Dedifferentiated amniotic fluid mesenchymal stem cell (primary cell): ENCODE data around the gene B3GNT9.
A peak's percentile ranks its signal among the peaks of the same experiment; 100 is the strongest.
"Not testable (repeated sequence)": the region's sequence is repeated elsewhere in the genome, so short reads cannot be mapped to it uniquely, and the experiment has no call there.

Source experiments
- DNase-seq: peaks from one replicate; pipeline ENCODE4 v3.0.0-alpha.2; 2016; ENCODE audit errors: extremely low spot score

B3GNT9 gene

GRCh38 chr16:67150047-67150832 is 558 bp downstream of the B3GNT9 start:
- no peak for DNase-seq

- DNase-seq, result no peak
Observed at GRCh38 chr16:67149276-67150046, 1.3 kb downstream of the B3GNT9 start.

DNA sequence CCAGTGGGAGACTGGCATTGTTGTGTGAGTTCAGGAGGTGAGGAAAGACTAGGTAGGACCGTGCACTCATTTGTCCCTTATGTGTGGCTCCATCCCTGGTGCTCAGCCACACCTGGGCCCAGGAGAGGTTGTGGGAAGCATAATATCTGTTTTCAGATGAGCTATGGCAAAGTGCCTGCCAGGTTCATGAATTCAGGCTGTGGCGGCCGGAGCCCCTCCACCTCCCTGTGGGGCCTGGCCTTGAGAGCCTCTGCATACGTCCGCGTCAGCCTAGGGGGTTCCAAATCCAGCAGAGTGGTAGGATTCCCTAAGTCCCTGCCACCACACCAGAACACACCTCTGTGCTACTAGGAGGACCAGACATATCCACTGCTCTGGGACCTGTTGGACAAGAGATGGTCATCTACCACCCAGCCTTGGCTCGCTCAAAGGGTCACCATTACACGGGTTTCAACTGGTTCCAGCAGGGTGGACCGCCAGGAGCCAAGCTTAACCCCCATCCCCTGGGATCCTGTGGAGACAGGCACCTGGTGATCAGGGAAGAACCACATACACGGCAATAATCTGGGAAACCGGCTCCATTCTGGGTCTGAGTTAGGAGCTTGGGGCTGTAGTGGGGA is 2.0 kb downstream of the B3GNT9 start:
- DNase-seq, result no peak

GRCh38 chr16:67148221-67148620 is 2.6 kb downstream of the B3GNT9 start:
- no peak for DNase-seq

GRCh38 chr16:67147437-67148140 is 3.2 kb downstream of the B3GNT9 start:
- no peak for DNase-seq

GRCh38 chr16:67146523-67147357 is 4.1 kb downstream of the B3GNT9 start:
- no peak for DNase-seq

GRCh38 chr16:67145746-67146145 is 5.1 kb downstream of the B3GNT9 start:
- DNase-seq, result no peak

DNA sequence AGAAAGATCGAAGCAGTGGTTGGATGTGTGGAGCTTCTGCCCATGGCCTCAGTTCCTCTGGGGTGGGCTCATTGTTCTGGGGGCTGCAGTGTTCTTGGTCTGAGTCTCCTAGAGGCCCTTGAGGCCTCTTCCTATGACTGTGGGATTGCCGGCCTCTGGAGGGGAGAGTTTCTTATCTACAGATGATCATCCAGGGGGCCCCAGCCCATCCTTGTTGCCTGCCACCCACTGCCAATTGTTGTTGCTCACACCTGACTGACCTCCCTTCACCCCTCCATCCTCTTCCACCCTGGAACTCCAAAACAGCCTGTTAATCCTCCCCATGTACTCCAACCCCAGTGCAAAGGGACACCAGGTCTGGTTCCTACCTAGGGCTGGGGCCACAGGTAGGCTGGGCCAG is 5.9 kb downstream of the B3GNT9 start:
- no peak for DNase-seq

DNA sequence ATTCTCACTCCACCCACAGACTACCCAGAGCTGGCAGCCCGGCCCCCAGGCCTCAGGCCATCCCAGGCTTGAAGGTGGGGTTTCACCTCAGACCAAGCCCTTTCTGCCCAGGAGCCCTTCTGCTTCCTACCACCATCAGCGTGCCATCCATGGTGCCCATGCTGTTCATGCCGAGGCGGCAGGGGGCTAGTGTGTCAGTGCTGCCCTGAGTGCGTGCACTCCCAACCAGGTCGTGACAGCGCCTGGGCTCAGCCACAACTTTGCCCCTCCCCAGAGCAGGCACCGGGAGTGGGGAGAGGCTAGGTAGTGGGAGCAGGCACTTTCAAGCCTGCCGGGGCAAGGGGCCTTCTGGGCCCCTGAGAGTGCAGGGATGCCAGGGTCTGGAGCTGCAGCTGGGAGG is 8.5 kb downstream of the B3GNT9 start:
- no peak for DNase-seq

GRCh38 chr16:67141391-67141790 is 9.4 kb downstream of the B3GNT9 start:
- no peak for DNase-seq

GRCh38 chr16:67137605-67138004 is 13.2 kb downstream of the B3GNT9 start:
- no peak for DNase-seq

- no peak for DNase-seq
Observed at GRCh38 chr16:67129422-67129821, 21.4 kb downstream of the B3GNT9 start.

DNA sequence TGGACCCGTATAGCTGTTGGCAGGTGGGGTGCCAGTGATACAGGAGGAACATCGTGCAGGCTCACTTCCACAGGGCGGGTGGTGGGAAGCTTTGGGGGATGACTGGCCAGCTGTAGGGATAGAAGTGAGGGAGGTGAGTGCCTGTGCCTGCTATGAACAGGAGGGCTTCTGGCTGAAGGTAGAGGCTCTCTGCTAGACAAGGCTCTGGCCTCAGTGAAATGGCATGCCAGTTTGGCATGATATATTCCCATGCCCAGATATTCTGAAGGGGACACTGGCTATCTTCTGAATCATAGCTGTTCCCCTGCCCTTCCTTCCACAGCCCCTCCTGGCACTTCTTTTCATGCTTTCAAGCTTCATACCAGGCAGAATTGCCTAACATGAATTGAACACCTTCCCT is 21.9 kb downstream of the B3GNT9 start:
- no peak for DNase-seq

- DNase-seq, result no peak
Observed at GRCh38 chr16:67128417-67128816, 22.4 kb downstream of the B3GNT9 start.

DNA sequence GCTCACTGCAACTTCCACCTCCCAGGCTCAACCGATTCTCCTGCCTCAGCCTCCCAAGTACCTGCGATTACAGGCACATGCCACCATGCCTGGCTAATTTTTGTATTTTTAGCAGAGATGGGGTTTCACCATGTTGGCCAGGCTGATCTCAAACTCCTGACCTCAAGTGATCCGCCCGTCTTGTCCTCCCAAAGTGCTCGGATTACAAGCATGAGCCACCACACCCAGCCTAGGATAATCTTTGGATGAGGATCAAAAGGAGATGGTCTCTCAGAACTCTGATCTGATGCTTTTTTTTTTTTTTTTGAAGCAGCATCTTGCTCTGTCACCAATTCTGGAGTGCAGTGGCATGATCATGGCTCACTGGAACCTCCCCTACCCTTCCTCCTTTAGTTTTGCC is 28.0 kb downstream of the B3GNT9 start:
- DNase-seq, result not testable (repeated sequence)

DNA sequence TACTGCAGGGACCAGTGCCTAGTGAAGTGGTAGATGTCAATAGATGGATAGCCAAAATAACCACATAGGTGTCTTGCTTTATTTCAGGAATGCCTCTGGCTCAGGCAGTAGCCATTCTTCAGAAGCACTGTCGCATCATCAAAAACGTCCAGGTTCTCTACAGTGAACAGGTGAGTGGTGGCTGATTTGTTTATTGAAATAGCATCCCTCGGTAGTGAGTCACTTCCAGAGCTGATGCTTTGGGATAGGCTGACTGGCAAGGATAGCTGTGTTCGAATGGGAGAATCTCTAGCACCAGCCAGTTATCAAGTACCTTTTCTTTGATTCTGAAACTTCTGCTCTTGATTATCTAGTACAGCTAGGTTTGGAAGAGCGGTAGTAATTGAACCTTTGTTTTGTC is 30.8 kb downstream of the B3GNT9 start:
- no peak for DNase-seq

GRCh38 chr16:67117716-67118115 is 33.1 kb downstream of the B3GNT9 start:
- no peak for DNase-seq

DNA sequence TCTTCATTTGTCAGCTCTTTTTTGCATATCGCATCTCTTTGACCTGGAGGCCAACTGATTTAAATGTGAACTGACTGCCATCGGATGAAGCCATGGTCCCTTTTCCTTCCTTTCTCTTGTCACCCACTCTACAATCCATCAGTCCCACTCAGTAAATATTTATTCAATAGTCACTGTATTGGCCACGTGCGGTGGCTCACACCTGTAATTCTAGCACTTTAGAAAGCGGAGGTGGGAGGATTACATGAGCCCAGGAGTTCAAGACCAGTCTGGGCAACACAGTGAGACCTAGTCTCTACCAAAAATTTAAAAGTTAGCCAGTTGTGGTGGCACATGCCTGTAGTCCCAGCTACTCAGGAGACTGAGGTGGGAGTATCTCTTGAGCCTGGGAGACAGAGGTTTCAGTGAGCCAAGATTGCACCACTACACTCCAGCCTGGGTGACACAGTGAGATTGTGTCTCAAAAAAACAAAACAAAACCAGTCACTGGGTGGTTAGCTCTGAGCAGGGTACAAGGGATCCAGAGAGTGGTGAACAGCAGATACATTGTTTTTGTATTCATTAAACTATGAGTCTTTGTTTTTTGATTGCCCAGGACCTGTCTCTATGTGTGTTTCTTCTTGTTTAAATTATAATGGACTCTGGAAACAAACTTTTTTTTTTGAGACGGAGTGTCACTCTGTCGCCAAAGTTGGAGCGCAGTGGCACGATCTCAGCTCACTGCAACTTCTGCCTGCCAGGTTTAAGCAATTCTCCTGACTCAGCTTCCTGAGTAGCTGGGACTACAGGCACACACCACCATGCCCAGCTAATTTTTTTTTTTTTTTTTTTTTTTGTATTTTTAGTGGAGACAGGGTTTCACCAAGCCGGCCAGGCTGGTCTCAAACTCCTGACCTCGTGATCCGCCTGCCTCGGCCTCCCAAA is 34.1 kb downstream of the B3GNT9 start:
- DNase-seq, result no peak

- DNase-seq, result peak; percentile 52
Observed at GRCh38 chr16:67115639-67116038, 35.2 kb downstream of the B3GNT9 start.

GRCh38 chr16:67114793-67115192 is 36.0 kb downstream of the B3GNT9 start:
- DNase-seq, result no peak
